Measurements from ENCODE around the gene KCNK15.

Gene KCNK15

DNA sequence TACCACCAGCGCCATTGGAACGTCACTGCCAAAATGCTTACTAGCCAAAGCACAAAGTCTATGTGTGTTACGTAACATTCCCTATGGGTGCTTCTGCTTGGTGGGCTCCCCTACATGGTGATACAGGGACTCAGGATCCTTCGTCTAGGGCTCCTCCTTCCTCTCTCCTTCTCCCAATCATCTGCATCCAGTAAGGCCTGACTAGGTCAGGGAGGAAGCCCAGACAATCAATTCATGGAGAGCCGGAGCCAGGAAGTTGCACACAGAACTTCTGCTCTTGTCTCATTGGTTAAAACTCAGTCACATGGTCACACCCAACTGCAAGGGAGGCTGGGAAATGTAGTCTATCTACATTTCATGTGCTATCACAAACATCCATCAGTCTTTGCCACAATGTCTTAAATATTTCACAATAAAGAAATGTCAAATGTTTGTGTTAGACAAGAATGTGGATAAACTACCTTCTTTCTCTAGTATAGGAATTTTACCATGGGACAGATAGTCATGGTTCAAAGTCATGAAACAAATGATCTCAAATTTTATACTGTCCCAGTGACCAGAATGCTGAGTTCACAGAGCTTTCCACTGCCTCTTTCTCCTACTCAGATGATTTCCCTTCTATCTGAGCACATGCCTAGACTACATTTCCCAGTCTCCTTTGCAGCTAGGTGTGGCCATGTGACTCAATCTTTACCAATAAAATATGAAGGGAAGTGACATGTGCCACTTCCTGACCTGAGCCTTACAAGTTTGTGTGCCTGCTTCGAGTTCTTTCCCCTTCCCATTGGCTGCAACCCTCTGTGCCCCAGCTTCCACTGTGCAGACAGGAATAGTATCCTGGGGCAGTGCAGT lies 9.3 kb upstream of the KCNK15 start:
- DNase-seq, result no peak

DNA sequence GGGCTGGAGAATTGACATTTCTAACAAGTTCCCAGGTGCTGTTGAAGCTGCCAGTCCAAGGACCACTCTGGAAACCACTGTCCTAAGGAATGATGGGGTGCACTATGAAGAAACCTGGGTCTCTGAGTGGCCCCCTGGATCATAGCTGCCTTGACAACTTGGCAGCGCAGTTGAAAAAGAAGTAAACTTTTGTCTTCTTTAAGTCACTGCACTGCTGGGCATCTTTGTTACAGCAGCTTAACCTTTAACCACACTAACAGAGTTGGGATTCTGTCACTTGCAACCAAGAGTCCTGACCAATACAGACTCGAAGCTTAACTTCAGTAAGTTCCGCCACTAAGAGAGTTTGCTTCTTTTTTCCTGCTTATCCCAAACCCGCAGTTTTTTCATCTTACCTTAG lies 8.5 kb upstream of the KCNK15 start:
- DNase-seq, result no peak

DNA sequence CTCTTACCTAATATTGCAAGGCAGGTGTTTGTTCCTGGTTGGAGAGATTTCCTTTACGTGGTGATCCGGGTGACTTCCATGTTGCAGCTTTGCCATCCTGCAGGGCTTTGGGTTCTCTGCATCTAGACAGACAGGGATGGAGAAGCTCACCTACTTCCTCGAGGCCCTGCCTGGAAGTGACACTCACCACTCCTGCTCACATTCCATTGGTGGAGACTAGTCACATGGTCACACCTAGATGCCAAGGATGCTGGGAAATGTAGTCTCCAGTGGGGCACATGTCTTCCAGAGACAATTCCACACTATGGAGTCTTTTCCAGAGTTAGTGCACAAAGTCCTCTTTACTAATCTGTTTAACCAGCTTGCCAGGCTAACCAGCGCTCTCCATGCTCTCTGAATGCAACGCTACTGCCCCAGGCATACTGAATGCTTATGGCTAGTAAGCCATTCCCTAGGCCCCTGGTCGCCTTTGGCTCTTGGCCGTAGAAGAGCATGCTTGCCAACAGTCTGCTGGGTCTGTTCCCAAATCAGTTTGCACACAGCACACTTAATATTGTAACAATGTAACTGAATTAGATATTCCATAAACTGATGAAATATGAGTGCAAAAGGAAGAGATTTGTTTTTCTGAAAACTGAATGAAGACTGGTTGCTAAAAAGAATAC lies 6.7 kb upstream of the KCNK15 start:
- no peak for DNase-seq

- no peak for DNase-seq
Observed at GRCh38 chr20:44739942-44740341, 5.7 kb upstream of the KCNK15 start.

GRCh38 chr20:44742304-44743079 lies 3.2 kb upstream of the KCNK15 start:
- DNase-seq, result no peak

DNA sequence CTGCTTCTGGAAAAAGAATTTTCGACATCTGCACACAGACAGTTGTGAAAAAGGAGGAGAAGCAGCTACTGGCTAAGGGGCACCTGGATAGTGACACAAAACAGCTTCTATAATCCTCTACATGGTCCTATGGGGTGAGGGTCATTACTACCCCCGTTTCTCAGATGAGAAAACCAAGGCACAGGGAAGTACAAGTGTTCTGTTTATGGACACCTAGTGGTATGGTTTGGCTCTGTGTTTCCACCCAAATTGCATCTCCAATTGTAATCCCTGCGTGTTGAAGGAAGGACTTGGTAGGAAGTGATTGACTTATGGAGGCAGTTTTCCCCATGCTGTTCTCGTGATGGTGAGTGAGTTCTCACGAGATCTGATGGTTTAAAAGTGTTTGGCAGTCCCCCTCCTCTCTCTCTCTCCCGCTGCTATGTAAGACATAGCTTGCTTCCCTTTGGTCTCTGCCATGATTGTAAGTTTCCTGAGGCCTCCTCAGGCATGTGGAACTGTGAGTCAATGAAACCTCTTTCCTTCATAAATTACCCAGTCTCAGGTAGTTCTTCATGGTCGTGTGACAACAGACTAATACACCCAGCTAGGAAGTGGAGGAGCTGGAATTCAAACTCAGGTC lies 2.5 kb upstream of the KCNK15 start:
- no peak for DNase-seq

DNA sequence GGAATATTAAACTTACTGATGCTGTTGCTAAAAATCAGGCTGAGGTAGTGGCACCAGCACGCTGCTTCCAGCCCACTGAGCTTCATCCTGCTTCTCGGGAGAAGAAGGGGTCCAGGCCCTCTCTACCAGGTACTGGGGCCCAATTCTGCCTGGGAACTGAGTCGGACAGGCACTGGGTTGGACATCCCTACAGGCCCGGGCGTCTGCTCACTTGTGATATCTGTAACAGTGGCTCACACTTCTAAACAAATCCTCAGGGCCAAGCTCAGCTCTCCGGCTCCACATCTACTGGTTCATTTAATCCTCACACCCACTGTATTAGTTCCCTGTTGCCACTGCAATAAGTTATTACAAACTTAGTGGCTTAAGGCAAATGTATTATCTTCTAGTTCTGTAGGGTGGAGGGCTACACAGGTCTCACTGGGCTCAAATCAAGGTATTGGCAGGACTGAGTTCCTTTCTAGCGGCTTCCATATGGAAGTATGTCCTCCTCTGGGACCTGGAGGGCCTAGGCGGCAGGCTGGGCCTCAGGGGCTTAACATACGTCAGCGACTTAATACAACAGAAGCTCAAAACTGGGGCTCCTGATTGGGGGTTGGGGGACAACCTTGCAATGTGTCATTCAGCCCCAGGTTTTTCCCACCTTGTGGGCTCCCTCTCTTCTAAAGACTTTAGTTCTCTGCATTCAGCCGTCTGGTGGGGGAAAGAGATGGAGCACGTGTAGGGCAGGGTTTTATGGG lies 1.6 kb upstream of the KCNK15 start:
- no peak for DNase-seq

DNA sequence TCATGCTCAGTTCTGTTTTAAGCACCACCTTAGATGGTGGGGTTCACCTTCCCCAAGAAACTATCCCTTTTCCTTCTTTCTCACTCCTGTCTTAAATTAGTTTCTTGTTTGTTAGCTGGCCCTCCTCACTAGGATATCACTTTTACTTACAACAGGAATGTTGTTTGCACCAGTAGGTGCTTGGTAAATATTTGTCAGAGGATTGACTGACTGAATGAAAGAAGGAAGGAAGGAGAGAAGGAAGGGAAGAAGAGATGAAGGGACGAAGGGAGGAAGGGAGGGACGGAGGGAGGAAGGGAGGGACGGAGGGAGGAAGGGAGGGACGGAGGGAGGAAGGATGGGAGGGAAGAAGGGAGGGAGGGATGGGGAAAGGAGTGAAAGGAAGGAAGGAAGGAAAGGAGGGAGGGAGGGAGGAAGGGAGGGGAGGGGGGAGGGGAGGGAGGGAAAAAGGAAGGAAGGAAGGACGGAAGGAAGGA lies 505 bp upstream of the KCNK15 start:
- DNase-seq, result no peak

- DNase-seq, result no peak
Observed at GRCh38 chr20:44746367-44747165, 901 bp downstream of the KCNK15 start.

DNA sequence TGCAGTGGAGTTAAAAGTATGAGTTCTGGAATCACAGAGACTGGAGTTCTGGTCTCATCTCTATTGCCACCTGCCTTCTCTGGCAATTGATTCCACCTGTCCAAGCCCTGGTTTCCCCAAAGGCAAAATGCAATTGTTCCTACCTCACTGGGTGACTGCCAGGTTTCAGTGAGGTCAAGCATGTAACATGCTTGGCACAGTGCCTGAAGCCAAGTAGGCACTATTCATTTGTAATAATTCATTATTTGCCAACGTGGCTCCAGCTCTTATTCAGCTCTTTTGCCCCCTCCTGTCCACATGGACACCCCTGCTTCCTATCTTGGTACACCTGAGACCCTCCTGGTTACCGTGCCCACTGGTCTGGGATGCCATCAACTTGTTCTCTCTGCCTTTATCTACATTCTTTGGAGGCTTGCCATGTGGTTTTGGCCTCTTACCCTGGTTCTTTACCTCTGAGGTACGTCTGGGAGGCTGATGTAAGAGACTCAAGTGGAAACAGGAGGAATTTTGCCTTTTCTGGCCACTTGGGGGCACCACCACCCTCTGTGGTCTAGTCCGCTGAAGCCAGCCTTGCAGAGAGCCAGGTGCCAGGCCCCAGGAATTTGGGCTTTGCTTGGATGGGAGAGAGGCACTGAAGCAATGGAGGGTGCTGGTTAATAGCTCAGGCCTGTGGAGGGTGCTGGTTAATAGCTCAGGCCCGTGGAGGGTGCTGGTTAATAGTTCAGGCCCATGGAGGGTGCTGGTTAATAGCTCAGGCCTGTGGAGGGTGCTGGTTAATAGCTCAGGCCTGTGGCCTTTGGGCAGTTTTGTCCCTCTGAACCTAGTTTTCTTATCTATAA lies 1.7 kb downstream of the KCNK15 start:
- DNase-seq, result peak; percentile 46

DNA sequence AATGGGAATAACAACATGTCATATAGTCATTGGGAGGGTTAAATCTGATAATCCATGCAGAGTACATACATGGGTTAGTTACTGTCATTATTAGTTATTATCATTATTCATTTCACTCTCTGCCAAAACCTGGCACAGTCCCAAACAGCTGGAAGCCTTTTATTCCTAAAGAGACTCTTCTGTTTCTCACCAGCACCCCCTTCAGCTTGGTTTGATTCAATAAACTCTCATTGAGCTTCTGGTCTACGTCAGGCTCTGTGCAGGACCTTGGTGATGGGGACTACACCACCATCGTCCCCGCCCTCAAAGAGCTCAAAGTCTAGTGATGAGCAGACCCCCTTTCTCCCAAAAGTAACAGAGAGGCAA lies 2.3 kb downstream of the KCNK15 start:
- DNase-seq, result no peak

GRCh38 chr20:44750081-44750805 lies 4.6 kb downstream of the KCNK15 start:
- DNase-seq, result no peak

DNA sequence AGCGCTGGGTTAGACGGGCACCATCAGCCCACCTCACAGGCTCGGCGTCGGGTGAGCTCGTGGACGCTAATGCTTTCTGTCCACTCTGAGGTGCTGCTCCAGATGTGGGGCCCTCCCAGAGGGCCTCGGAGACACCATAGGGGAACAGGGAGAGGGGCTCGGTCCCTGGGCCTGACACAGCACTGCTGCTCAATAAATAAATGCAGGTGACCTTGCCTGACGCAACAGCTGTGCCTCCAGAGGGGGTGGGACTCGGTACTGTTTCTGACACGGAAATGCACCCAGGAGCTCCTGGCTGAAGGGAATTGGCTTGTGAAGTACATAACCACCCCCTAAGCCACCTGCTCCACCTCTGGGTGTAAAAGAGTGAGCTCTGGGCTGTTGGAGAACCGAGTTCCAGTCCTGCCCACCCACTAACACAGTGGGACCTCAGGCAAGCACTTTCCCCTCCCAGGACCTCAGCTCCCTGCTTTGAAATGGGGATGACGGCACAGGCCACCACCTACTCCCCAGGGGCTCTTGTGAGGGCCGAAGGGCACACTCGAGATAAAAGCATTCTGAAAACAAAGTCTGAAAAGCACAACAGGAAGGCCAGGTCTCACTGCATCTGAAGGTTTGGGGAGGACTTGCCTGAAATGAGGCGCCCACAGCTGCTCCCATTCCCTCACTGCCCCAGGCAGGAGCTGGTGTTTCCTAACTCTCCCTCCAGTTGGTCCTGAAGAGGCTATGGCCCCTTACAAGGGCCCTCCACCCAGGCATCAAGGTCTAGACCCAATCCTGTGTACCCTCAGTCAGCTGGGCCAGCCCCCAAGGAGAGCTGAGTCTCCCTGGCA lies 6.7 kb downstream of the KCNK15 start:
- DNase-seq, result no peak

DNA sequence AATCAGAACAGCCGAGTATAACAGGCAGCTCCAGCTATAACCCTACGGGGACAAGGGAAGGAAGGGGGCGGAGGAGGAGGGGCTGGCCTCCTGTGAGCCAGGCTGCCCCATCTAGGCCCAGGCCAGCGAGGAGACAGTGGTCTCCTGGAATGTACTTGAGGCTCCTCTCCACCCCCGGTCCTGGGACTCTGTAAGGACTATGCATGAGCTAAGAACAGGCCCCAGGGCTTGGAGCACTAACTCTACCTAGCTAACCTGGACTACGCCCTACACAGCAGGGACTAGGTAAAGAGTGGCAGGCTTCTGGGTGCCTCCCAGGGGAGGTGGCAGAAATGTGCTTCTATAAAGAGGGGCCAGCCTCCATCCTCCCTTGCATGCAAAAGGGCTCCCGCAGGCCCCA lies 8.9 kb downstream of the KCNK15 start:
- DNase-seq, result no peak

DNA sequence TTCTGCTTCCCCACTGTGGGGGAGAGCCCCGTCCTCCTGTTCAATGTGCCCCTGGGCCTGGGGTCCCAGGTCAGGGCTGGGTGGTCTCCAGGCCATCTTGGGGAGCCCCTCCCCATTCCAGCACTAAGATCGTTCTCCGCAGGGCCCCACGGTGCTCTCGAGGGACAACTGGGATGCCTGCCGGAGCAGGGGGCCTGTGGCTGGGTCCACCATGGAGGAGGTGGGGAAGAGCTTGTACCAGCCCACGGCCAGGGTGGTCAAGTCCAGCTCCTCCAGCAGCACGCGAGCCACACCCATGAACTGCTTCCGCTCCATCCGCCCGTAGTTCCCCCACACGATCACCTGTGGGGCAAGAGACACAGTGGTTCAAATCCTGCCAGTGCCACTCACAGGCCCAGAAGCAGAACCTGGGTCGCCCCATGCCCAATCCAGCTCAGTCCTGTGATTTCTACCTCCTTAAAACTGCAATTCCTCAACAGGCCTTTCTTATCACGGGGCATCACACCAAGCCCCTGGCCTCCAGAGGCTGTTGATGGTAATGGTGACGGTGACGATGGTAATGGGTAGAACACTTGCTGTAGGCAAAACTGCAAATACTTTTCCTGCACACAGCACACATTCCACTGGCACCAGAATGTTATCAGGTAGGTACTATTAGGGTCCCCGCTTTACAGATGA lies 10.5 kb downstream of the KCNK15 start:
- no peak for DNase-seq

DNA sequence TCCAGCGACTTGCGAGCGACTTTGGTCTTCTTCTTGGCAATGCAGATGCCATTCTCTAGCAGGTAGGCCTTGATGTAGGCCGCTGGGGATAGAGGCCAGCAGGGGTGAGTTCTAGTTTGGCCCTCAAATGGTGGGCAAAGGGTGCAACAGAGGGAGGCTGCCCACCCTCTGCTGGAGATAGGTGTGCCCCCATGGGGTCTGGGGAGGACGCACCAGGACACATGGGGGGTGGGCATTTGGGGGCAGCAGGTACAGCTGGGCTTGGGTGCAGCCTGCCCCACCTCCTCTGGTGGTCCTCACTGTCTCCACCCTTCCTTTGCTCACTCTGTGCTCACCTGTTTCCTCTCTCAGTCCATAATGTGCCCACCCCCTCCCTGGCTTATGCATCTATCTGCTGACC lies 11.3 kb downstream of the KCNK15 start:
- DNase-seq, result no peak

- DNase-seq, result no peak
Observed at GRCh38 chr20:44758247-44759101, 12.8 kb downstream of the KCNK15 start.

All from activated T-cell treated with anti-CD3 and anti-CD28 coated beads for 4 hours (primary cell).